Testis (tissue), 3 donors: Measurements from ENCODE around the gene SOAT2. TPM values are rescaled to one million over a fixed set of nuclear protein-coding genes. Genes with fewer than 3 reads are reported as not detected.

Experiments
- DNase-seq: peaks from one replicate; pipeline ENCODE4 v3.0.0-alpha.2; 2019
- H3K27ac ChIP-seq, 2 donors: fragments of 200-600 bp; sonication (generic); one replicate each; pipeline ENCODE4 v1.5.1; 2019
- H3K27me3 ChIP-seq: fragments of 200-600 bp; sonication (generic); one replicate; pipeline ENCODE4 v1.5.1; 2019
- H3K36me3 ChIP-seq: fragments of 200-600 bp; sonication (generic); one replicate; pipeline ENCODE4 v1.5.1; 2017; ENCODE audit warnings: low read depth; ENCODE audit errors: missing control alignments
- H3K4me1 ChIP-seq: fragments of 200-600 bp; sonication (generic); one replicate; pipeline ENCODE4 v1.5.1; 2019
- H3K4me3 ChIP-seq, 2 donors: fragments of 200-600 bp; sonication (generic); one replicate each; pipeline ENCODE4 v1.5.1; 2017 to 2019
- H3K9me3 ChIP-seq: fragments of 200-600 bp; sonication (generic); one replicate; pipeline ENCODE4 v1.5.1; 2017
- POLR2A ChIP-seq: fragments of 450-650 bp; IDR thresholded peaks from one replicate; pipeline ENCODE4 v1.6.1; 2017; ENCODE audit warnings: antibody characterized with exemption, mild to moderate bottlenecking, moderate library complexity
- WGBS, 2 donors: methylation state at CpG; one replicate each; pipeline ENCODE4 v1.1.5; 2018; 5-methylcytosine and 5-hydroxymethylcytosine counted together
- intact Hi-C: fragments of 100-400 bp; cut with DNase I; formaldehyde crosslinking; loops from one replicate; pipeline ENCODE4 v1.15.1; 2023; ENCODE audit warnings: low total_unique reads
- polyA plus RNA-seq: library from polyadenylated mRNA; stranded (reverse); fragments of 350-450 nt; fragmentation: Illumina TruSeq; extraction: RNeasy Lipid Tissue Mini Kit (QIAGEN cat#74804); gene quantifications from one replicate; pipeline ENCODE4 v1.2.3, GENCODE V29; 2014; ENCODE audit warnings: low read depth, low replicate concordance; ENCODE audit not compliant: insufficient read depth
- total RNA-seq, 2 donors: library from RNA; depleted of rRNA; stranded (reverse); fragments of >200 nt; gene quantifications; one replicate each; pipeline ENCODE4 v1.2.3, GENCODE V29; 2016
- TF ChIP-seq, protein P1 (sequence below), 3 experiments: fragments of 450-650 bp in 2 of 3; fragments of 200-600 bp in 1 of 3; sonication (generic) in 1 of 3; IDR thresholded peaks; one replicate each; pipeline ENCODE4 v1.5.1; 2016 to 2019; ENCODE audit warnings: antibody characterized with exemption in 3 of 3, mild to moderate bottlenecking in 2 of 3, moderate library complexity in 1 of 3

The SOAT2 gene
- total and polyA plus RNA-seq, 3 donors from 2014 or later: 0.19 to 0.25 TPM; not detected in 1

DNA sequence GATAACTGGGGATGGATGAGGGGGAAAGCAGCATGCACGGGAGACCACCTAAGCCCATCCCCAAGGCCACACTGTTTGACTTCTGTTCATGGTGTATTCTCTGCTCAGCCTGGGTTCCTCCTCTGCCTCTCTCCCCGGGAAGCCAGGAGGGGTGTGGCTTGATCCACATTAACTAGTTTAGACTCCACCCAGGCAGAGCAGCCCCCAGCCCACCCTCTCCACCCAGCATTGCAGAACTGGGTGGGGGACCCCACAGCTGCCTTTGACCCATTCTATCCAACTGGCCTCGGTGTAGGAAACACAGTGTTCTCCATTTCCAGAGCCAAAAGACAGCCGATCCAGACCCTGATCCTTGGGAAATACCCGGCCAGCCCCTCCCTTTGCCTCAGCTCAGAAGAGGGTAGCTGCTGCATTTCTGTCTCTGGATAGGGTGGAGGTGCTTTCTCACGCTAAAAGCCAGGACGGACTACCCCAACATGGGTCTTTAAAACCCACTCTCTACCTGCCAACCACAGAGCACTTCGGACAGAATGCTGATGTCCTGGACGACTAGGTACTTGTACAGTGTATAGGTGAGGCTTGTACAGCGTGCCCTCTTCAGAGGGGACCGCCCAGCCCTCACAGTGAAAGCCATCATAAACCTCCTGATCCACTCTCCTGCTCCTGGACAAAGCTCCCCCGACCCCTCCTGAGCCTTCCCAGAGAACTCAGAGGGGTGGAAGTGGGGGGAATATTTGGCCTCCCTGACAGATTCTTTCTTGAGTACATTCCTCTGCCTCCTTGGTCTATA, 33.5 kb upstream of the SOAT2 start:
- no peaks in the 10 kb centered on the region for H3K36me3 ChIP-seq
- H3K4me1 ChIP-seq: peaks cover 75% of the 10 kb centered on the region
- H3K4me3 ChIP-seq: no peak overlapping the region
- peak; percentile 83 for DNase-seq
- 49 to 50% methylated on average over 11 to 12 of the region's 12 CpGs for WGBS, 2 donors
- no peaks in the 10 kb centered on the region for H3K9me3 ChIP-seq
- peak overlapping the region; percentile 56 to 86 for H3K27ac ChIP-seq
- no peaks in the 10 kb centered on the region for H3K27me3 ChIP-seq
- TF ChIP-seq, protein P1, sequence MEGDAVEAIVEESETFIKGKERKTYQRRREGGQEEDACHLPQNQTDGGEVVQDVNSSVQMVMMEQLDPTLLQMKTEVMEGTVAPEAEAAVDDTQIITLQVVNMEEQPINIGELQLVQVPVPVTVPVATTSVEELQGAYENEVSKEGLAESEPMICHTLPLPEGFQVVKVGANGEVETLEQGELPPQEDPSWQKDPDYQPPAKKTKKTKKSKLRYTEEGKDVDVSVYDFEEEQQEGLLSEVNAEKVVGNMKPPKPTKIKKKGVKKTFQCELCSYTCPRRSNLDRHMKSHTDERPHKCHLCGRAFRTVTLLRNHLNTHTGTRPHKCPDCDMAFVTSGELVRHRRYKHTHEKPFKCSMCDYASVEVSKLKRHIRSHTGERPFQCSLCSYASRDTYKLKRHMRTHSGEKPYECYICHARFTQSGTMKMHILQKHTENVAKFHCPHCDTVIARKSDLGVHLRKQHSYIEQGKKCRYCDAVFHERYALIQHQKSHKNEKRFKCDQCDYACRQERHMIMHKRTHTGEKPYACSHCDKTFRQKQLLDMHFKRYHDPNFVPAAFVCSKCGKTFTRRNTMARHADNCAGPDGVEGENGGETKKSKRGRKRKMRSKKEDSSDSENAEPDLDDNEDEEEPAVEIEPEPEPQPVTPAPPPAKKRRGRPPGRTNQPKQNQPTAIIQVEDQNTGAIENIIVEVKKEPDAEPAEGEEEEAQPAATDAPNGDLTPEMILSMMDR (IDR thresholded peaks at IDR 0.05): no peak
- no peak for TF ChIP-seq POLR2A
- intact Hi-C loops: loop anchor here (2.0 kb wide), 1 partner anchor 27 kb away; the partner anchor contains the start of gene IGFBP6

DNA sequence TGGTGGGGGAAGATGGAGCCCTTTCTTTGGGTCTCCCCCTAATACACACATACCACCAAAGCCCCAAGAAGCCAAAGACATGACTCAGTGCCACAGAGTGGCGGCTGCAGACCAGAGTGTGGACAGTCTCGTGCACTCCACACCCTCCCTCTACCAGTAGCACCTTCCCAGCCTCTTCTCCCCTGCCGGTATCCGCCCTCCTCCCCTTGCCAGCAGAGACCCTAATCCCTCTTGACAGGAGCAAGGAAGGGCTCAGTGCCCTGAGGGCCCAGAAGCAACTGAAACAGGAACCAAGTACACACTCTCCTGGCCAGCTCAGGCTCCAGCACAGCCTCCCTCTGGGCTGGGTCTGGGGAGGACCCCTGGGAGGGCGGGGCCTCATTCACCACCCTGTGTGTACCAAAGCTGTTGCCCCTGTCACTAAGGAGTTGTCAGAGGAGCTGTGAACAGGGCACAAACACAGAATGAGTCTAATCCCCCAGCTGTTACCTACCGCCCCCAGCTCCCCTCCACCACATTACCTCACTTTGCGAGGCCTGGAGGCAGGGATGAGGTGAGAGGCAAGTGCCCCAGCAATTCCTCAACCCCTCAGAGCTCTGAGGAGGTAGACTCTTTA, 32.3 kb upstream of the SOAT2 start:
- no peak for TF ChIP-seq POLR2A
- TF ChIP-seq, protein P1 (IDR thresholded peaks at IDR 0.05): no peak
- no peak for DNase-seq
- 69 to 79% methylated on average over 6 to 7 of the region's 7 CpGs for WGBS, 2 donors
- Histone ChIP-seq H3K4me3 (no peak overlapping the region), H3K27ac (peak overlapping the region; percentile 56 to 86), H3K27me3 (no peaks in the 10 kb centered on the region), H3K9me3 (no peaks in the 10 kb centered on the region), H3K4me1 (peaks cover 64% of the 10 kb centered on the region), H3K36me3 (no peaks in the 10 kb centered on the region)
- intact Hi-C loops: loop anchor here (2.0 kb wide), 1 partner anchor 26 kb away; the partner anchor contains the start of gene IGFBP6

DNA sequence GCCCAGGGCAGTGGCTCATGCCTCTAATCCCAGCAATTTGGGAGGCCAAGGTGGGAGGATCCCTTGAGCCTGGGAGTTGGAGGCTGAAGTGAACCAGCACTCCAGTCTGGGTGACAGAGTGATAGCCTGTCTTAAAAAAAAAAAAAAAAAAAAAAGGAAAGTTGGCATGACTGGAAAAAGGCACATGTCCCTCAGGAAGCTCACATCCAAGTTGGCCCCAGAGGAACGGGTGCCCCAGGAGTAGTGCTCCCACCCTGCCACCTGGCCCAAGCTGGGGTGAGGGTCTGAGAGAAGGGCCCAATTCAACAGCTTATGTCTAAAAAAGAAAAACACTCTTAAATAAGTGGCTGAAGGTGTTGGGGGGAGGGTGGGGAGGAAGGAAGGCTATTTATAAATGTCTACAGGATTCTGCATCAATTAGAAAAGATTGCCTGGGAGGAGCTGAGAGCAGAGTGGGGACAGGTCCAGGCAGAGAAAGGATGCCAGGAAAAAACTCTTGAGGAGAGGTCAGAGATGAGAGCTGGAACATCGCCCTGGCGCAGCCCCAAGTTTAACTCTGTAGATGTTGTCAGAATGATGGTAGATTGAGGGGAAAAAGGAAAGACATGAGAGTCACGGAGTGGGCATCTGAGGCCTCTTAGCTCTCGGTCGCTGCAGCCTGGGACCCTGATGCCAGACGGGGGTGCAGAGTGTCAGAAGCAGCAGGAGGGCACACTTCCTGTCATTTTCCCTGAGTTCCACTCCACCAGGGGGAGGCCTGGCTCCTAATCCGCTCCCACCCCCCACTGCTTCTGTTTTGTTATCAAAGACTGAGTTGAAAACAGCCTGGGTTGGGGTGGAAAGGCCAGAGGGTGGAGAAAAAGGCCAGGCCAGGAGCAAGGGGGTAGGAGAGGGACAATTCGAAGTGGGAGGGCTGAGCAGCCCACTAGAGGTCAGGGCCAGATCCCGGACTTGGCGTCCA, 31.4 kb upstream of the SOAT2 start:
- peaks cover 57% of the 10 kb centered on the region for H3K4me1 ChIP-seq
- H3K9me3 ChIP-seq: no peaks in the 10 kb centered on the region
- H3K27me3 ChIP-seq: no peaks in the 10 kb centered on the region
- no peaks in the 10 kb centered on the region for H3K36me3 ChIP-seq
- intact Hi-C loops: loop anchor here (2.0 kb wide), 1 partner anchor 25 kb away; the partner anchor contains the start of gene IGFBP6
- TF ChIP-seq, protein P1 (IDR thresholded peaks at IDR 0.05): peak in 1 of 3 experiments; percentile 17
- no peak for TF ChIP-seq POLR2A
- 40 to 61% methylated on average over 10 to 11 of the region's 11 CpGs for WGBS, 2 donors
- peak; percentile 89 for DNase-seq
- peak overlapping the region; percentile 56 to 86 for H3K27ac ChIP-seq
- no peak overlapping the region for H3K4me3 ChIP-seq

DNA sequence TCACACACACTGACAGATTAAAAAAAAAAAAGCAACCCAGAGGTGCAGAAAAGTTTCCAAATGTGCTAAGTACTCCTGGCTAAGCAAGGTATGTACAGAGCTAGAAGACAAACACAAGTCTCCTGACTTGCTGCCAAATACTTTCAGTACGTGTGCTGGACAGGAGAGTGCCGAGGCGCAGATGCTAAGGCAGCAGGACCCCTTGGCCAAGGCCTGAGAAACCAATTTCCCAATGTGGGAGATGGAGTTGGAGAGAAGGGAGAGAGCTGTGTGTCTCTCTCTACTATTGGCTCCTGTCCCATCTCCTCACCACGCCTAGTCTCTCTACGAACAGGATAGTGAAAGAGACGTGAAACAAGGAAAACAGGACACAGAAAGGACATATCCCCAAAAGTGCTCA, 29.4 kb upstream of the SOAT2 start:
- 53 to 62% methylated on average over 6 of the region's 6 CpGs for WGBS, 2 donors
- Histone ChIP-seq H3K4me1 (peaks cover 48% of the 10 kb centered on the region), H3K4me3 (no peak overlapping the region), H3K36me3 (no peaks in the 10 kb centered on the region), H3K27ac (peak overlapping the region in 1 of 2 donors; percentile 86), H3K9me3 (no peaks in the 10 kb centered on the region), H3K27me3 (no peaks in the 10 kb centered on the region)
- TF ChIP-seq, protein P1 (IDR thresholded peaks at IDR 0.05): no peak
- TF ChIP-seq POLR2A: no peak
- DNase-seq: no peak
- intact Hi-C loops: no loop called here
